GM18517 (cell line): Measurements from ENCODE around the gene FITM1.

Experiments used
- ATAC-seq: cut with Tn5 transposase; IDR thresholded peaks from one replicate; pipeline ENCODE4 v1.9.1; 2021; ENCODE audit warnings: mild to moderate bottlenecking, moderate library complexity; ENCODE audit not compliant: unreplicated experiment

Gene FITM1

DNA sequence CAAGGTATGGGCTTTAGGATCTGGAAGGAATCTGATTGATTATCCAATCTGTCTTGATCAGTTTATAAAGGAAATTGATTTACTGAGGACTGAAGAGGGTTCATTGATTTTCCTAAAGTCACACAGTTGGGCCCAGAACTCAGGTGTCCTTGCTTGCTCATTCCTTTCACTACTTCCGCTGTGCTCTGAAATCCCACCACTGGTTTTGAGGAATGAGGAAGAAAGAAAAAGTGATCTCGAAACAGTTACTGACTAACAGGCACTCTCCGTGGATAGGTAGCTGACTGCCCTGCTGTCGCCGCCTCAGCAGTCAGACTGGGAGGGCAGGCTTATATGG is at the start of gene FITM1:
Gene FITM1 (plus strand): TSS at position 280 of the 337 bp plus-strand sequence. CDS start 905 bp downstream, outside the sequence.
- ATAC-seq = no peak

DNA sequence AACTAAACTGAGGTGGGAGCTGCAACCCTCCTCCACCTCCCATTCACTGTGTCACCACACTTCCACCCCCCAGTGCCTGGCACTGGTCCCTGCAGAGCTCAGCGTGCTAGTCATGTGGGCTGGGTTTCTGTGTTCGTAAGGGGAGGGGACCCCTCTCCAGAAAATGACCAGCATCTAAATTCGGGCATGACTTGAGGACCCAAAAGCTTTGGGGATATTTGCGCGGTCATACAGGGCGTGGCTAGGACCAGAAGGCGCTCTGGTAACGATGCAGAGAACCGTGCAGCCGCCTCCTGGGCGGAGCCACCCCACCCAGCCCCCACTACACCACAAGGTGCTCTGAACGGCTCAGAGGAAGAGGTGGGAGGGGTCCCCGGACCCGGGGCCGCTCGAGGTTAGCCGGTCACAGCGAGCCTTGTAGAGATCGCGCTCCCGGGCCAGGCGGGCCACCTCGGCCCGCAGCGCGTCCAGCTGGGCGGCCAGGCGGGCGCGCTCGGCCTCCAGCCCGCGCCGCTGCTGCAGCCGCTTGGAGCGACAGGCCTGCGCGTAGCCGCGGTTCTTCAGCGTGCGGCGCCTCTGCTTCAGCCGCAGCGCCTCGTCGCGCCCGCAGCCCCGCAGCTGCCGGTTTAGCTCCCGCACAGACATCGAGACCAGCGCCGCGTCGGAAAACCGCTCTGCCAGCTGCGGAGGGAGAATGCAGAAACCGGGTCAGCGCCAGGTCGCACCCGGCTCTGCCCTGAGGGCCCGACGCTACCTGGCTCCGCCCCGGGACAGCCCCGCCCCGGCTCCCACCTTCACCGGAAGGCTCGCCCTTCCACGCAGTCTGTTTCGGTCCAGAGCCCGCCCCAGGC is 49.3 kb upstream of the FITM1 start:
- ATAC-seq = peak; percentile 87

- ATAC-seq = no peak
Observed at GRCh38 chr14:24081739-24082211, 48.7 kb upstream of the FITM1 start.

DNA sequence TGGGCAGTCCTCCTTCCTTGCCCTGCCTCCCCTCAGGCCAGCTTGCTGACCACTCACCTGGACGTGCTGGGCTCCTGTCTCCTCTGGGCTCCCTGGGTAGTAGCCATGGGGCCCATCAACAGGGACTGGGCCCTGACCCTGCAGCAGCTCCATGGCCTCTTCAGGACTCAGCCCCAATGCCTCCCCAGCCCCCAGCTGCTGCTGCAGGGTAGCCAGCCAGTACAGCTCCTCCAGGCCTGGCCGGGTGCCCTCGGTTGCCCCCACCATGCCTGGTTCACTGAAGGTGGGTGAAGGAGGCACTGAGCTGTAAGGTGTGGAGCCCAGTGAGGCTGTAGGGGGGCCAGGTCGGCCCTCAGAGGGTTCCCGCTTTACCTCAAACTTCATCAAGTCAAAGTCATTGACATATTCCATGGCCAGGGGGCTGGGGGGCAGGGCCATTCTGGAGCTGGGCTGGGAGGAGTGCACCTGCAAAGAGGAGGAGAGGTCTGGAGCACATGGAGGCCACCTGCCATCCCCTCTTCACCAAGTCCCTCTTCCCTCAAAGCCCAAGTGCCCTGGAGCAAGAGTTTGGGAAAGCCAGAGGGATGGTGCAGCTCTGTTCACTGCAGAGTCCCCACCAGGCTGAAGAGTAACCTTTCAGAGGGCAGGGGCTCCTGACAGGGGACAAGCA is 47.9 kb upstream of the FITM1 start:
- ATAC-seq = no peak

GRCh38 chr14:24083462-24083861 is 47.0 kb upstream of the FITM1 start:
- ATAC-seq = no peak

DNA sequence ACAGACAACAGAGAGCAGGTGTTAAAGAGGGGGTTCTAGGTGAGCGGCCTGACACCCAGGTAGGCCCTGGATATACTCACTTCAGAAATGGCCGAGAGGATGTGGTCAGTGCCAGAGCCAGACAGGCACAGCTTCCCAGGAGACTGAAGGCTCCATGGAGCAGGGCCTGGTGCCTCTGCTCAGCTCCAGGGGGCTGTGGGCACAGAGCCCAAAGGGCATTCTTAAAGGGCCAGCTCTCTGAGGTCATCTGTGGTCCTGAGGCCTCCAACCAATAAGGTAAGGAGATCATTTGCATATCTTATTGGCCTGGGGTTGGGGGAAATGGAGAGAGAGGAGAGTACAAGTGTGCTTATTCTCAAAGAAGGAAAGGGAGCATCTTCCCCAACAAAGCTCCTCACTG is 46.0 kb upstream of the FITM1 start:
- ATAC-seq = no peak

GRCh38 chr14:24085215-24085614 is 45.2 kb upstream of the FITM1 start:
- no peak for ATAC-seq

GRCh38 chr14:24086193-24086955 is 44.1 kb upstream of the FITM1 start:
- ATAC-seq = no peak

DNA sequence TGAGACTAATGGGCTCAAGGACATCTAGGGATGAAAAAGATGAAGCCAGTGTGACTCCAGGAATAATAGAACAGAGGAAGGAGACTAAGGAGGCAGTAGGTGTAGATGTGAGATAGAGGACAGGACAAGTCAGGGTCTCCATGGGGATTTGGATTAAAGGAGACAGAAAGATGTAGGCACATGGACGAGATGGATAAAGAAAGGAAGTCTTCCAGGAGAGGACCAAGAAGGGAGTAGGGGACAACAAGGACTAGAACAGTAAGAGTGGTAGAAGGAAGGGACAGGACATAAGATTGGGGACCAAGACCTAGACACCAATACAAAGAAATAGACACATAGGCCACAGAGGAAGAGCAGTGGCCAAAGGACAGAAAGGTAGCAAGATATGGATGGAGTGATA is 43.5 kb upstream of the FITM1 start:
- ATAC-seq = no peak

- no peak for ATAC-seq
Observed at GRCh38 chr14:24088095-24088494, 42.4 kb upstream of the FITM1 start.

DNA sequence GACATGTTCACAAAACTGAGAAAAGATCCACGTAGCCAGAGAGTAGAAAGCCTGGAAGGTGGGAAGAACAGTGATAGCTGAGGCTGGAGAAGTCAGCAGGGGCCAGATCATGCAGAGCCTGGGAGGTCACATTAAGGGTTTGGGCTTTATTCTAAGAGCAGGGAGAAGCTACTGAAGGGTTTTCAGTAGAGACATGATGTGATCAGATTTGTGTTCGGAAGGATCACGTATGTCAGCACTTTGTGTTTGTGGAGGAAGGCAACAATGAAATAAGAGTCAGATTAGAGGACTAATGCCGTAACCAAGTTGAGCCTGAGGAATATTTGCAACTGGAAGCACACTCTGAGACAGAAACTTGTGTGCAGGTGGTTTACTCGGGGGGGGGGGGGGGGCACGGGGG is 40.6 kb upstream of the FITM1 start:
- ATAC-seq = no peak

- no peak for ATAC-seq
Observed at GRCh38 chr14:24092110-24092504, 38.4 kb upstream of the FITM1 start.

- no peak for ATAC-seq
Observed at GRCh38 chr14:24092505-24093206, 37.8 kb upstream of the FITM1 start.

DNA sequence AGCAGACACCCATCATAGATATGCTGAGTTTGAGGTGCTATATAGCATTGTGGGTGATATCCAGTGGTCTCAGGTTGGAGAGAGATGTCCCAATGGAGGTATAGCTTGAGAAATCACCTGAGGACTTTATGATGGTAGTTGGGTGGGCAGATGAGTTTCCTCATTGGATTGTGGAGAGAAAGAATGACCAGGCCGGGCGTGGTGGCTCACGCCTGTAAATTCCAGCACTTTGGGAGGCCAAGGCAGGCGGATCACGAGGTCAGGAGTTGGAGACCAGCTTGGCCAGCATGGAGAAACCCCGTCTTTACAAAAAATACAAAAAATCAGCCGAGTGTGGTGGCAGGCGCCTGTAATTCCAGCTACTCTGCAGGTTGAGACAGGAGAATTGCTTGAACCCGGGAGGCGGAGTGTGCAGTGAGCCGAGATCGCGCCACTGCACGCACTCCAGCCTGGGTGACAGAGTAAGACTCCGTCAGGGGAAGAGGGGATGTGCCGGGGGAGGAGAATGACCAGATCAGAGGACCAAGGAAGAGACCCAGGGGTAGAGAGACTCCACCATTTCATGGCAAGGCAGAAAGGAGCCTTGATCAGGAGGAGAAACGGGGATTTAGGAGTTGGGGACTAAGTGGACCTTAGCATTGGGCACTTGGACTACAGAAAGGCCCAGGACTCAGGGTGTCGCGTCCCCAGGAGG is 37.1 kb upstream of the FITM1 start:
- no peak for ATAC-seq

DNA sequence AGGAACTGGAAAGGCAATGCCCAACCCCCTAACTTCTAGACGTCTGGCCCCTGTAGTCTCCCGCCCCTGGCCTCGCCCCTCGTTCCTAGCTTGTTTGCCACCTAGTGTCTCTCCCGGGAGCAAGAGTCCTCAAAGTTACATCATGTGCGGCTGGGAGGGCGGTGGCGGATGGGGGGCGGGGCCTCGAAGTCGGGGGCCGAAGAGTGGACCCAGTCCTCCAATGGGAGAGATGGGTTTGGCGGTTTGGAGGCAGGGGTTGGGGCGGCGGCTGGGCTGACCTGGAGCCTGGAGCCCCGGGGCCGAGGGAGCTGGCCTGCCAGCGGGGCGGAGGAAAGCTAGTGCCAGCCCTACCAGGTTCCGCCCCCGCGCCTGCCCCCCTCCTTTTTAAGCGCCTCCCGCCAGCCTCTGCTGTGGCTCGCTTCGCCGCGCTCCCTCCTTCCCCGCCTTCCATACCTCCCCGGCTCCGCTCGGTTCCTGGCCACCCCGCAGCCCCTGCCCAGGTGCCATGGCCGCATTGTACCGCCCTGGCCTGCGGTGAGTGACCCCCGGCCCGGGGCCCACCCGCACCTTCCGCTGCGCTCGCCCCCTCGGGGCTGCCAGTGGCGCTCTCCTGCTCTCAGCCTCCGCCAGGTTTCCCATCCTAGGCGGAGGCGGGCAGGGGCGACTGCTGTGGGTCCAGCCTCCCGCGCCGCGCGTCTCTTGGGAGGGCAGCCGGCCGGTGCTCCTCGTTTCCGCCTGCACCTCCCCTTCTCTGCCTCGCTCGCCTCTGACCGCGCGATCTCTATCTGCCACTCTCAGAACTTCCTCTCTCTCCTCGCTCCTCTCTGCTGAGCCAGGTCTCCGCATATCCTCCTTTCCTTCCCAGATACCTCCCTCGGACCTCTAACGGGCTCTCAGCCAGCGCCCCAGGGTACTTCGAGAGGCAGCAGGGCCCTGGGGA is 36.3 kb upstream of the FITM1 start, which contains the start of gene PCK2:
Gene PCK2 (plus strand): TSS at position 411 of the 940 bp plus-strand sequence. CDS start 95 bp downstream, at position 506.
- ATAC-seq = peak; percentile 35

DNA sequence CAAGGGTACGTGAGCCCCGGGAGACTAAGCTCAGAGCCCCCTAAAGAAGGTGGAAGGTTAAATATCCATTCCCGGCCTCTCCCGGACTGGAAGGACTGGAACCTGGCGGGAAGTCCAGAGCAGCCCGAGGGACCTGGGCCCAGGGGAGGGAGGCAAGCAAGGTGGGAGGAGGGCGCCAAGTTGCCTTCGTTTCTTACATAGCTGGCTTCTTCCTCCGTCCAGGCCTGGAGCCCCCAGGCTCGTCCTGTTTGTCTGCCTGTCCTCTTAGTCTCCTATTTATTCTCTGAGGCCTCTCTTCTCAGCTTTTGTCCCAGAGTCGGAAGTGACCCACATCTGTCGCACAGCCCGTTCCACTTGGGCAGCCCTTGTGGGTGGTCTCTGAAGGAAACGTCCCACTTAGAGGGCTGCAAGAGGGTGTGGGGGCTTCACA is 35.6 kb upstream of the FITM1 start:
- no peak for ATAC-seq

GRCh38 chr14:24095271-24096068 is 35.0 kb upstream of the FITM1 start:
- ATAC-seq = peak; percentile 74

DNA sequence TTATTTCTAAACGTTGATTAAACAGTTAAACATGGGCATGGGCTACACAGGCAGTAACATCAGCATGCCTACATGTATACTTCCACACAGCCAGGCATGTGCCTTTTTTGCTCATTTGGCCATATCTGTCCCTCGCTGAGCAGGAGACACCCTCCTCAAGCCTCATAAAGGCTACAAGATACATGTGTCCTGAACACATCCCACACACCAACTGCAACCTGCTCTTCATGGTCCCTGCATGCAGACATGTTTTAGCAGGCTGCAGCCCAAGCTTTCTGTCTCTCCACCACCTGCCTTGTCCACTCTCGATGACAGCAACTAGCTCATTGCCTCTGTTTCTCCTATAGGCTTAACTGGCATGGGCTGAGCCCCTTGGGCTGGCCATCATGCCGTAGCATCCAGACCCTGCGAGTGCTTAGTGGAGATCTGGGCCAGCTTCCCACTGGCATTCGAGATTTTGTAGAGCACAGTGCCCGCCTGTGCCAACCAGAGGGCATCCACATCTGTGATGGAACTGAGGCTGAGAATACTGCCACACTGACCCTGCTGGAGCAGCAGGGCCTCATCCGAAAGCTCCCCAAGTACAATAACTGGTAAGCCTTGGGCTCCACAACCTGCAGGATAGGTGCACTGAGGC is 33.8 kb upstream of the FITM1 start:
- no peak for ATAC-seq
